SK-N-MC (cell line): ENCODE measurements around the gene ERF.

Experiments
- DNase-seq: peaks from one replicate; pipeline ENCODE4 v3.0.0-alpha.2; 2011; ENCODE audit warnings: low read depth, low spot score
- H3K27ac ChIP-seq: fragments of 200-600 bp; sonication (generic); 2 replicates; pipeline ENCODE4 v1.5.1; 2016; ENCODE audit warnings: mixed run types
- H3K36me3 ChIP-seq: fragments of 200-600 bp; sonication (generic); 2 replicates; pipeline ENCODE4 v1.6.1; 2017; ENCODE audit warnings: antibody characterized with exemption, low read length, mixed read lengths; ENCODE audit not compliant: insufficient read depth
- H3K4me3 ChIP-seq: fragments of 200-600 bp; sonication (generic); 2 replicates; pipeline ENCODE4 v1.5.1; 2016
- H3K9ac ChIP-seq: fragments of 200-600 bp; sonication (generic); 2 replicates; pipeline ENCODE4 v1.8.0; 2017; ENCODE audit warnings: mixed run types, mixed read lengths; ENCODE audit not compliant: insufficient read length
- H3K9me3 ChIP-seq: fragments of 200-600 bp; sonication (generic); 2 replicates; pipeline ENCODE4 v1.6.1; 2017; ENCODE audit warnings: low read depth, mild to moderate bottlenecking, antibody characterized with exemption, low read length, moderate library complexity, mixed read lengths
- EZH2 ChIP-seq: fragments of 200-600 bp; sonication (generic); IDR thresholded peaks from one replicate; pipeline ENCODE4 v1.6.1; 2017; ENCODE audit warnings: antibody characterized with exemption
- FOXP2 ChIP-seq: optimal IDR thresholded peaks from 2 replicates; pipeline ENCODE3; 2011; ENCODE audit warnings: mild to moderate bottlenecking, moderate library complexity; ENCODE audit not compliant: insufficient read depth; ENCODE audit errors: extremely low read length, control extremely low read depth
- POLR2AphosphoS5 ChIP-seq: IDR thresholded peaks from 2 replicates; pipeline ENCODE4 v1.6.1; 2012; ENCODE audit warnings: mild to moderate bottlenecking, low read depth, low read length, borderline replicate concordance

Gene ERF

GRCh38 chr19:42279902-42280814 lies 25.2 kb upstream of the ERF start:
- Histone ChIP-seq H3K36me3 (no peaks in the 10 kb centered on the region), H3K9ac (peak overlapping the region; percentile 78), H3K9me3 (no peaks in the 10 kb centered on the region), H3K4me3 (peak overlapping the region; percentile 94), H3K27ac (peak overlapping the region; percentile 96)
- TF ChIP-seq POLR2AphosphoS5: peak; percentile 77
- no peak for TF ChIP-seq EZH2
- no peak for TF ChIP-seq FOXP2
- DNase-seq: no peak

- TF ChIP-seq POLR2AphosphoS5 (no peak), EZH2 (no peak), FOXP2 (no peak)
- Histone ChIP-seq H3K27ac (peak overlapping the region; percentile 96), H3K9ac (peak overlapping the region; percentile 78), H3K9me3 (no peaks in the 10 kb centered on the region), H3K4me3 (peak overlapping the region; percentile 94), H3K36me3 (no peaks in the 10 kb centered on the region)
- DNase-seq: no peak
Measured at GRCh38 chr19:42279155-42279901, 24.4 kb upstream of the ERF start.

GRCh38 chr19:42278452-42279154 lies 23.7 kb upstream of the ERF start:
- Histone ChIP-seq H3K9ac (peak overlapping the region; percentile 48), H3K4me3 (peak overlapping the region; percentile 94), H3K9me3 (no peaks in the 10 kb centered on the region), H3K36me3 (no peaks in the 10 kb centered on the region; the same call in 1 of the 2 replicates), H3K27ac (peak overlapping the region; percentile 96)
- TF ChIP-seq FOXP2 (no peak), EZH2 (no peak), POLR2AphosphoS5 (no peak)
- no peak for DNase-seq

- no peak for TF ChIP-seq EZH2
- TF ChIP-seq POLR2AphosphoS5: no peak
- TF ChIP-seq FOXP2: no peak
- peak overlapping the region; percentile 96 for H3K27ac ChIP-seq
- peak overlapping the region; percentile 48 for H3K9ac ChIP-seq
- peak overlapping the region; percentile 33; the same call in 1 of the 2 replicates for H3K4me3 ChIP-seq
- H3K36me3 ChIP-seq: no peaks in the 10 kb centered on the region; the same call in 1 of the 2 replicates
- no peak for DNase-seq
- H3K9me3 ChIP-seq: no peaks in the 10 kb centered on the region
Measured at GRCh38 chr19:42277821-42278451, 23.0 kb upstream of the ERF start.

- TF ChIP-seq POLR2AphosphoS5 (0 out of 2 replicates have a peak, but pooled peaks have one; percentile 22), EZH2 (no peak), FOXP2 (no peak)
- Histone ChIP-seq H3K27ac (peak overlapping the region; percentile 96; the same call in 1 of the 2 replicates), H3K36me3 (no peaks in the 10 kb centered on the region; the same call in 1 of the 2 replicates), H3K4me3 (no peak overlapping the region), H3K9ac (no peak overlapping the region), H3K9me3 (no peaks in the 10 kb centered on the region)
- DNase-seq: no peak
Measured at GRCh38 chr19:42276821-42277220, 21.9 kb upstream of the ERF start.

GRCh38 chr19:42276284-42276683 lies 21.4 kb upstream of the ERF start:
- no peak for TF ChIP-seq POLR2AphosphoS5
- TF ChIP-seq EZH2: no peak
- no peak for TF ChIP-seq FOXP2
- Histone ChIP-seq H3K9me3 (no peaks in the 10 kb centered on the region), H3K4me3 (no peak overlapping the region), H3K9ac (no peak overlapping the region), H3K27ac (peak overlapping the region; percentile 96; the same call in 1 of the 2 replicates), H3K36me3 (no peaks in the 10 kb centered on the region; the same call in 1 of the 2 replicates)
- DNase-seq: no peak

- no peak overlapping the region for H3K4me3 ChIP-seq
- H3K9me3 ChIP-seq: no peaks in the 10 kb centered on the region
- TF ChIP-seq EZH2: no peak
- no peak for TF ChIP-seq POLR2AphosphoS5
- no peak for TF ChIP-seq FOXP2
- H3K27ac ChIP-seq: no peak overlapping the region
- no peak overlapping the region for H3K9ac ChIP-seq
- no peak for DNase-seq
- no peaks in the 10 kb centered on the region; the same call in 1 of the 2 replicates for H3K36me3 ChIP-seq
Measured at GRCh38 chr19:42275517-42275916, 20.6 kb upstream of the ERF start.
